PFSK-1 (cell line): Measurements from ENCODE around the gene ZNF827.

Experiments used
- FOXP2 ChIP-seq: optimal IDR thresholded peaks from 2 replicates; pipeline ENCODE3; 2011; ENCODE audit warnings: borderline replicate concordance, control low read depth, inconsistent platforms; ENCODE audit not compliant: insufficient read depth; ENCODE audit errors: extremely low read length, extremely low read depth
- POLR2AphosphoS5 ChIP-seq: IDR thresholded peaks from 2 replicates; pipeline ENCODE4 v1.6.1; 2012; ENCODE audit warnings: low read depth, mild to moderate bottlenecking, control low read depth, low read length, moderate library complexity
- SIN3A ChIP-seq: IDR thresholded peaks from 2 replicates; pipeline ENCODE4 v1.6.1; 2012; ENCODE audit warnings: mild to moderate bottlenecking, low read length, moderate library complexity, borderline replicate concordance; ENCODE audit not compliant: insufficient read depth
- TAF1 ChIP-seq: IDR thresholded peaks from 2 replicates; pipeline ENCODE4 v1.6.1; 2012; ENCODE audit warnings: low read length, control low read depth, borderline replicate concordance; ENCODE audit not compliant: insufficient read depth
- TF ChIP-seq, protein P1 (sequence below), 2 experiments: IDR thresholded peaks; 2 replicates each; pipeline versions ENCODE4 v1.6.1 to v1.8.0; 2011 to 2012; ENCODE audit warnings: low read depth in 2 of 2, low read length in 2 of 2, control low read depth in 1 of 2, inconsistent platforms in 1 of 2, mild to moderate bottlenecking in 1 of 2, moderate library complexity in 1 of 2; ENCODE audit not compliant: insufficient read depth in 1 of 2

Gene ZNF827

DNA sequence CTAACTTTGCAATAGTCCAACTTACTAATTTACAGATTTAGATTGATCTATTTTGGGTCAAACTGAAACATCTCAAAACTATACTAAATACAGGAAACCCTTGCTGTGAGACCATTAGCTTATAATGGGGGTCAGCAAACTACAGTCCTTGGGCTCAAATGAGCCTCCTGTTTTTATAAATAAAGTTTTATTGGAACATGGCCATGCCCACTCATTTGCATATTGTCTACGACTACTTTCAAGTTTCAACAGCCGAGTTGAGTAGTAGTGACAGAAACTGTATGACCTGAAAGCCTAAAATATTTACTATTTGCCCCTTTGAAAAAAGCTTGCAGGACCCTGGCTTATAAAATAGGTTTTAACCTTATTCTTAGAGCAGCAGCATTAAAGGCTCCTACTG lies 166.3 kb downstream of the ZNF827 start:
- TF ChIP-seq FOXP2 (no peak), SIN3A (no peak), TAF1 (no peak), POLR2AphosphoS5 (no peak)
- TF ChIP-seq, protein P1, sequence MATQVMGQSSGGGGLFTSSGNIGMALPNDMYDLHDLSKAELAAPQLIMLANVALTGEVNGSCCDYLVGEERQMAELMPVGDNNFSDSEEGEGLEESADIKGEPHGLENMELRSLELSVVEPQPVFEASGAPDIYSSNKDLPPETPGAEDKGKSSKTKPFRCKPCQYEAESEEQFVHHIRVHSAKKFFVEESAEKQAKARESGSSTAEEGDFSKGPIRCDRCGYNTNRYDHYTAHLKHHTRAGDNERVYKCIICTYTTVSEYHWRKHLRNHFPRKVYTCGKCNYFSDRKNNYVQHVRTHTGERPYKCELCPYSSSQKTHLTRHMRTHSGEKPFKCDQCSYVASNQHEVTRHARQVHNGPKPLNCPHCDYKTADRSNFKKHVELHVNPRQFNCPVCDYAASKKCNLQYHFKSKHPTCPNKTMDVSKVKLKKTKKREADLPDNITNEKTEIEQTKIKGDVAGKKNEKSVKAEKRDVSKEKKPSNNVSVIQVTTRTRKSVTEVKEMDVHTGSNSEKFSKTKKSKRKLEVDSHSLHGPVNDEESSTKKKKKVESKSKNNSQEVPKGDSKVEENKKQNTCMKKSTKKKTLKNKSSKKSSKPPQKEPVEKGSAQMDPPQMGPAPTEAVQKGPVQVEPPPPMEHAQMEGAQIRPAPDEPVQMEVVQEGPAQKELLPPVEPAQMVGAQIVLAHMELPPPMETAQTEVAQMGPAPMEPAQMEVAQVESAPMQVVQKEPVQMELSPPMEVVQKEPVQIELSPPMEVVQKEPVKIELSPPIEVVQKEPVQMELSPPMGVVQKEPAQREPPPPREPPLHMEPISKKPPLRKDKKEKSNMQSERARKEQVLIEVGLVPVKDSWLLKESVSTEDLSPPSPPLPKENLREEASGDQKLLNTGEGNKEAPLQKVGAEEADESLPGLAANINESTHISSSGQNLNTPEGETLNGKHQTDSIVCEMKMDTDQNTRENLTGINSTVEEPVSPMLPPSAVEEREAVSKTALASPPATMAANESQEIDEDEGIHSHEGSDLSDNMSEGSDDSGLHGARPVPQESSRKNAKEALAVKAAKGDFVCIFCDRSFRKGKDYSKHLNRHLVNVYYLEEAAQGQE (IDR thresholded peaks at IDR 0.05; ENCODE audit: insufficient read depth in 1 of 2, low read depth in 2 of 2, low read length in 2 of 2): no peak

DNA sequence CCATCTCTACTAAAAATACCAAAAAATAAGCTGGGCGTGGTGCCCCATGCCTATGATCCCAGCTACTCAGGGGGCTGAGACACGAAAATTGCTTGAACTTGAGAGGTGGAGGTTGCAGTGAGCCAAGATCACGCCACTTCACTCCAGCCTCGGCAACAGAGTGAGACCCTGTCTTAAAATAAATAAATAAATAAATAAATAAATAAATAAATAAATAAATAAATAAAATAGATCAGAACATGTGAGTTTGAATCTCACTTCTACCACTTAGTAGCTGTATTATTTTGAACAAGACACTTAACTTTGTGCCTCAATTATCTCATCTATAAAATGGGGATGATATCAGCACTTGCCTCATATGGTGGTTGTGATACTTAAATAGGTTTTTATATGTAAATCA lies 168.5 kb downstream of the ZNF827 start:
- no peak for TF ChIP-seq SIN3A
- no peak for TF ChIP-seq TAF1
- TF ChIP-seq POLR2AphosphoS5: no peak
- TF ChIP-seq, protein P1 (IDR thresholded peaks at IDR 0.05; ENCODE audit: insufficient read depth in 1 of 2, low read depth in 2 of 2, low read length in 2 of 2): no peak
- no peak for TF ChIP-seq FOXP2

DNA sequence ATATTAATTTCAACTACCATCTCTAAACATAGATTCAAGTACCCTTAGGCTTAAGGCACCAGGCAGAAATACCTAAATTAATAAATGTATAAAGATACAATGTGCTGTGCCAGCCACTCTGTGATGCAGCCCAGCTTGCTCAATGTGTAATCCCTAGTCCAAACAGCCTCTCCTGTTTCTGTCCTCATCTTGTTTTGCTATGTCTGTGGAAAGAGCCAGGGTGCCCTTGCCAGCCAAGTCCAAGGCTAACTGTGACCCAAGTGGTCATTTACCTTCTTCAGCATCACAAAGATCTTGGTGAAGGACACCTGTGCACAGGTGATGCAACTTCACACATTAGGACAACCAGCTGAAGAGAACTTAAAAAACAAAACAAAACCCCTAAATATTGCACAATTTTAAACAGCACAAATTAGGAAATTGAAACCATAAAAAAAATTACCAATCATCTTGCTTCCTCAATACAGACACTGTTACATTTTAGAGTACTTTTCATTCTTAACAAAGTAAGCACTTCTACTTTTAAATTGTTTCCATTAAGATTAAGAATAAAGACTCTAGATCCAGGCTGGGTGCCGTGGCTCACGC lies 169.1 kb downstream of the ZNF827 start:
- TF ChIP-seq POLR2AphosphoS5 (no peak), FOXP2 (no peak), SIN3A (no peak), TAF1 (no peak)
- TF ChIP-seq, protein P1 (IDR thresholded peaks at IDR 0.05; ENCODE audit: insufficient read depth in 1 of 2, low read depth in 2 of 2, low read length in 2 of 2): no peak

DNA sequence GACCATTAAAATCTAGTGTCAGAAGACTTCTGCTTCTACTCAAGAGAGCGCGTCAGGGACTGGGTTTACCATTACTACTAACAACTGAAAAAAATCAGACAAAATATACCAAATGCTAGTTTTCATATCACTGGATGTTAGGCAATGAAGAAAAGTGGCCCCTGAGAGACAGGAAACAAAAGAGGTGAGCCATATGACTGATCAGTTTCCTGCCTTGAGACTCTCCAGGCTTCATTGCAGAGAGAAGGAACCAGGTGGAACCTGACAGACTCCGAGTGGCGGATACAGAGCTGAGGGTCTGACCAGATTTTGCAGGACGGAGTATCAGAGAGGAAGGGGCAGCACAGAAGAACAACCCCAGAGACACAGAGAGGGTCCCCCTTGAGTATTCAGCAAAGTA lies 172.3 kb downstream of the ZNF827 start:
- no peak for TF ChIP-seq SIN3A
- TF ChIP-seq TAF1: no peak
- no peak for TF ChIP-seq FOXP2

DNA sequence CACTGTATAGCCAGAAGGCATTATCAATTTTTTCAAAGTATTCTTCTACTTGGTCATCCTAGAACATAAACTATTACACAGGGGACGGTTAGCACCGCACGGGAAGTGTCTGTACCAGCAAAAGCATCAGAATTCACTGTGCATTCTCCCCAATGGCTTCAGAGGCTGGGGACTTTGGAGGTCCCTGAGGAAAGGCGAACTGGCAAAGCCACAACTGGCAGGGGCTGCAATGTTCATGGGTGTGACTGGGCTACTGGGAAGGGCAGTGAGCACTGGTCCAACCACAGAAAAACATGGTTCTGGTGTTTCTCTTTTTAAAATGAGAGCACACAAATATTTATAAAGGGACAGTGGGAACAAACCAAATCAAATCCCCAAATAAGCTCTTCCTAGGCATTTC lies 175.2 kb downstream of the ZNF827 start:
- no peak for TF ChIP-seq FOXP2
- no peak for TF ChIP-seq SIN3A
- TF ChIP-seq POLR2AphosphoS5: no peak
- TF ChIP-seq, protein P1 (IDR thresholded peaks at IDR 0.05; ENCODE audit: insufficient read depth in 1 of 2, low read depth in 2 of 2, low read length in 2 of 2): no peak
- TF ChIP-seq TAF1: no peak
